NB4 (cell line): ENCODE results near the gene FNDC5.
A peak's percentile ranks its signal among the peaks of the same experiment; 100 is the strongest.

Source experiments
- CTCF ChIP-seq: IDR thresholded peaks from one replicate; pipeline ENCODE4 v1.5.1; 2012; ENCODE audit warnings: low read depth, low read length
- MAX ChIP-seq: IDR thresholded peaks from 2 replicates; pipeline ENCODE4 v1.6.1; 2011; ENCODE audit warnings: low read depth, low read length
- POLR2A ChIP-seq: IDR thresholded peaks from 2 replicates; pipeline ENCODE4 v1.6.1; 2011; ENCODE audit warnings: mild to moderate bottlenecking; ENCODE audit not compliant: insufficient read length; ENCODE audit errors: extremely low read depth

- peak; percentile 71 for TF ChIP-seq CTCF
- no peak for TF ChIP-seq POLR2A
- no peak for TF ChIP-seq MAX
Measured at GRCh38 chr1:32886004-32886827, 15.5 kb upstream of the FNDC5 start, which contains the start of gene HPCA.
